Endothelial cell of umbilical vein (primary cell): ENCODE measurements around the gene LRRC17. TPM values are rescaled to one million over a fixed set of nuclear protein-coding genes. Genes with fewer than 3 reads are reported as not detected.

Experiments used
- BruUV-seq: library from RNA; stranded (reverse); fragments of 400-500 nt; replicated peaks from 2 replicates; lab custom pipeline; 2021; lab: Mats Ljungman, UMichigan
- CTCF ChIA-PET: fragments of 300-600, 350-600 bp; sonication (Branson Sonifier 250); formaldehyde crosslinking; loops from one replicate; lab custom pipeline; 2021; ENCODE audit warnings: antibody characterized with exemption, inconsistent platforms; lab: Charles Lee
- POLR2A ChIA-PET: fragments of 300-600, 350-600 bp; sonication (Branson Sonifier 250); formaldehyde crosslinking; loops from one replicate; lab custom pipeline; 2021; ENCODE audit warnings: antibody characterized with exemption, inconsistent platforms; lab: Charles Lee
- DNase-seq: peaks from one replicate; pipeline ENCODE4 v3.0.0-alpha.2; 2011; ENCODE audit warnings: low read depth, low spot score
- FAIRE-seq: peaks from 2 replicates; lab custom pipeline; 2011; peaks lifted over from hg19 to GRCh38; lab: Jason Lieb, UNC
- H2AFZ ChIP-seq: 2 replicates; pipeline ENCODE4 v1.6.0; 2012; ENCODE audit warnings: low read depth, low read length, control low read depth, inconsistent platforms
- H3K27ac ChIP-seq: 2 replicates; pipeline ENCODE4 v1.5.1; 2011; ENCODE audit warnings: low read depth, mild to moderate bottlenecking, control low read depth, low read length, moderate library complexity; ENCODE audit not compliant: insufficient read depth
- H3K27me3 ChIP-seq, 2 experiments: 2 replicates each; pipeline versions ENCODE4 v1.6.0 to v1.6.1; 2011; ENCODE audit warnings: low read length in 2 of 2, mixed read lengths in 1 of 2; ENCODE audit not compliant: control insufficient read depth in 2 of 2, insufficient read depth in 2 of 2
- H3K36me3 ChIP-seq, 2 experiments: 2 replicates in 1 of 2; 3 replicates in 1 of 2; pipeline ENCODE4 v1.5.1; 2011; ENCODE audit warnings: low read length in 2 of 2, mild to moderate bottlenecking in 1 of 2, moderate library complexity in 1 of 2; ENCODE audit not compliant: control insufficient read depth in 2 of 2, insufficient read depth in 2 of 2; ENCODE audit errors: extremely low read depth in 1 of 2
- H3K4me1 ChIP-seq: 3 replicates; pipeline ENCODE4 v1.5.1; 2011; ENCODE audit warnings: mild to moderate bottlenecking, low read length; ENCODE audit not compliant: control insufficient read depth, insufficient read depth; ENCODE audit errors: extremely low read depth
- H3K4me2 ChIP-seq: 2 replicates; pipeline ENCODE4 v1.6.1; 2011; ENCODE audit warnings: low read length, control low read depth, mixed read lengths; ENCODE audit not compliant: insufficient read depth
- H3K4me3 ChIP-seq, 3 experiments: fragments of 200-600 bp in 1 of 3; sonication (generic), shearing (Covaris generic) in 1 of 3; replicated peaks in 1 of 3; 2 replicates each; pipeline ENCODE4 v1.5.1; 2011 to 2016; ENCODE audit warnings: control low read depth in 3 of 3, low read length in 3 of 3, mild to moderate bottlenecking in 2 of 3, inconsistent platforms in 1 of 3, low read depth in 1 of 3, moderate library complexity in 1 of 3; ENCODE audit not compliant: insufficient read depth in 1 of 3
- H3K79me2 ChIP-seq: 2 replicates; pipeline ENCODE4 v1.6.0; 2012; ENCODE audit warnings: low read length, inconsistent platforms; ENCODE audit not compliant: control insufficient read depth, insufficient read depth
- H3K9ac ChIP-seq: replicated peaks from 2 replicates; pipeline ENCODE3; 2011; ENCODE audit warnings: low read length, control low read depth; ENCODE audit not compliant: insufficient read depth; ENCODE audit errors: extremely low read depth
- H3K9me1 ChIP-seq: replicated peaks from 3 replicates; pipeline ENCODE4 v1.6.0; 2011; ENCODE audit warnings: mild to moderate bottlenecking, low read length; ENCODE audit not compliant: control insufficient read depth, insufficient read depth; ENCODE audit errors: extremely low read depth
- H3K9me3 ChIP-seq: replicated peaks from 2 replicates; pipeline ENCODE4 v1.5.1; 2012; ENCODE audit warnings: low read length, inconsistent platforms; ENCODE audit not compliant: control insufficient read depth, insufficient read depth
- H4K20me1 ChIP-seq: replicated peaks from 2 replicates; pipeline ENCODE3; 2011; ENCODE audit warnings: mild to moderate bottlenecking, low read length; ENCODE audit not compliant: control insufficient read depth, insufficient read depth; ENCODE audit errors: extremely low read depth
- EZH2 ChIP-seq: IDR thresholded peaks from 2 replicates; pipeline ENCODE4 v1.6.1; 2012; ENCODE audit warnings: borderline replicate concordance, low read depth, mild to moderate bottlenecking, moderate library complexity, low read length, inconsistent platforms; ENCODE audit not compliant: severe bottlenecking
- FOS ChIP-seq: IDR thresholded peaks from 2 replicates; pipeline ENCODE4 v1.6.1; 2011; ENCODE audit warnings: mild to moderate bottlenecking, low read length, moderate library complexity, borderline replicate concordance; ENCODE audit not compliant: insufficient read depth
- JUN ChIP-seq: IDR thresholded peaks from 2 replicates; pipeline ENCODE4 v1.6.1; 2011; ENCODE audit warnings: borderline replicate concordance, low read depth; ENCODE audit not compliant: insufficient read length, insufficient read depth
- MYC ChIP-seq: IDR thresholded peaks from one replicate; pipeline ENCODE4 v1.6.1; 2011; ENCODE audit warnings: mild to moderate bottlenecking, low read depth, low read length
- POLR2A ChIP-seq: IDR thresholded peaks from 2 replicates; pipeline ENCODE4 v1.6.1; 2012; ENCODE audit warnings: low read depth, mild to moderate bottlenecking, control low read depth, low read length
- POLR2AphosphoS5 ChIP-seq: IDR thresholded peaks from 2 replicates; pipeline ENCODE4 v1.6.1; 2012; ENCODE audit warnings: low read depth, mild to moderate bottlenecking, control low read depth, low read length, moderate library complexity; ENCODE audit not compliant: insufficient read depth
- dilution Hi-C: fragments of 300-500 bp; cut with MboI; formaldehyde crosslinking; loops from one replicate; pipeline ENCODE4 v1.15.0; 2019; ENCODE audit warnings: low sequenced_read_pairs; ENCODE audit not compliant: extremely low pct_ligation_motif_present
- intact Hi-C: fragments of 100-400 bp; cut with micrococcal nuclease; formaldehyde crosslinking; loops from one replicate; pipeline ENCODE4 v1.10.0; 2022
- polyA plus RNA-seq, 4 experiments: library from polyadenylated mRNA; depleted of rRNA in 3 of 4; stranded (reverse) in 3 of 4; unstranded in 1 of 4; fragments of >200 nt; gene quantifications; 2 replicates each; pipeline versions ENCODE4 v1.2.1 to v1.2.3, GENCODE V29; 2011 to 2012; ENCODE audit warnings: missing spikeins in 1 of 4
- total RNA-seq: library from RNA; stranded (reverse); gene quantifications from 2 replicates; pipeline ENCODE4 v1.2.3, GENCODE V29; 2021
- TF ChIP-seq, protein P1 (sequence below), 2 donors: IDR thresholded peaks; 1 replicate in 1 of 2; 2 replicates in 1 of 2; pipeline ENCODE4 v1.5.1; 2011; ENCODE audit warnings: low read length in 2 of 2, mild to moderate bottlenecking in 2 of 2, moderate library complexity in 2 of 2, control low read depth in 1 of 2, inconsistent platforms in 1 of 2, low read depth in 1 of 2; ENCODE audit not compliant: insufficient read depth in 1 of 2; ENCODE audit errors: extremely low read depth in 1 of 2
- TF ChIP-seq, protein P2 (sequence below): IDR thresholded peaks from 2 replicates; pipeline ENCODE4 v1.6.1; 2011; ENCODE audit not compliant: insufficient read depth, insufficient read length

Gene LRRC17
- total and polyA plus RNA-seq, 2 donors (not counting 3 experiments of a cell fraction or from before 2014, with no cell fraction given), result 22.7 to 33.7 TPM

DNA sequence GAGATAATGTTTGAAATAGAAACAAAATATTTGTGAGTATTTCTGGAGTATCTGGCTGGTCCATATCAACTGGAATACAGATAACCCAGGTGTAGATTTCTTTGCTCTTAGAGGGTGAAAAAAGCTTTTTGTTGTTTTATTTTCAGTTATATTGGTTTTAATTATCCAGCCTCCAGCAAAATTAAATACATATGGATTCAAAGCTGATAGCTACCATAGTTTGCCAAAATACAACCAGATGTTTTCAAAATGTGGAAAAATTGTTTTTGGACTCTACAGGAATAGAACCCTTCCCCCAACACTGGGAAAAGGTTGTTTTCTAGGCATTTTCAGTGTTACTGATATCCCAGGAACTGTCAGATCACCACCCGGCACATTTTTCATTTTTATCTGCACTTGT is 30.1 kb downstream of the LRRC17 start:
- no TSS peak for BruUV-seq
- intact Hi-C loops, result no loop called here
- no peak overlapping the region for H2AFZ ChIP-seq
- no peaks in the 10 kb centered on the region for H3K27me3 ChIP-seq
- H3K4me2 ChIP-seq, result no peak overlapping the region
- ChIA-PET POLR2A (no interaction called here), CTCF (no interaction called here)
- no peaks in the 10 kb centered on the region for H3K9me3 ChIP-seq
- no peak overlapping the region for H3K9ac ChIP-seq
- no peak overlapping the region for H3K4me3 ChIP-seq
- peaks cover 18% of the 10 kb centered on the region for H3K4me1 ChIP-seq
- H4K20me1 ChIP-seq, result no peaks in the 10 kb centered on the region
- H3K9me1 ChIP-seq, result no peaks in the 10 kb centered on the region
- DNase-seq (no peak), FAIRE-seq (no peak)
- TF ChIP-seq POLR2A, result no peak
- no peak for TF ChIP-seq FOS
- no peak for TF ChIP-seq JUN
- TF ChIP-seq, protein P1, sequence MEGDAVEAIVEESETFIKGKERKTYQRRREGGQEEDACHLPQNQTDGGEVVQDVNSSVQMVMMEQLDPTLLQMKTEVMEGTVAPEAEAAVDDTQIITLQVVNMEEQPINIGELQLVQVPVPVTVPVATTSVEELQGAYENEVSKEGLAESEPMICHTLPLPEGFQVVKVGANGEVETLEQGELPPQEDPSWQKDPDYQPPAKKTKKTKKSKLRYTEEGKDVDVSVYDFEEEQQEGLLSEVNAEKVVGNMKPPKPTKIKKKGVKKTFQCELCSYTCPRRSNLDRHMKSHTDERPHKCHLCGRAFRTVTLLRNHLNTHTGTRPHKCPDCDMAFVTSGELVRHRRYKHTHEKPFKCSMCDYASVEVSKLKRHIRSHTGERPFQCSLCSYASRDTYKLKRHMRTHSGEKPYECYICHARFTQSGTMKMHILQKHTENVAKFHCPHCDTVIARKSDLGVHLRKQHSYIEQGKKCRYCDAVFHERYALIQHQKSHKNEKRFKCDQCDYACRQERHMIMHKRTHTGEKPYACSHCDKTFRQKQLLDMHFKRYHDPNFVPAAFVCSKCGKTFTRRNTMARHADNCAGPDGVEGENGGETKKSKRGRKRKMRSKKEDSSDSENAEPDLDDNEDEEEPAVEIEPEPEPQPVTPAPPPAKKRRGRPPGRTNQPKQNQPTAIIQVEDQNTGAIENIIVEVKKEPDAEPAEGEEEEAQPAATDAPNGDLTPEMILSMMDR (IDR thresholded peaks at IDR 0.05; ENCODE audit: extremely low read depth in 1 of 2, insufficient read depth in 1 of 2, low read depth in 1 of 2, low read length in 2 of 2), result no peak
- no peak for TF ChIP-seq EZH2
- TF ChIP-seq POLR2AphosphoS5, result no peak
- TF ChIP-seq, protein P2, sequence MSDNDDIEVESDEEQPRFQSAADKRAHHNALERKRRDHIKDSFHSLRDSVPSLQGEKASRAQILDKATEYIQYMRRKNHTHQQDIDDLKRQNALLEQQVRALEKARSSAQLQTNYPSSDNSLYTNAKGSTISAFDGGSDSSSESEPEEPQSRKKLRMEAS, result no peak
- TF ChIP-seq MYC, result no peak
- H3K79me2 ChIP-seq, result no peaks in the 10 kb centered on the region
- dilution Hi-C loops, result no loop called here
- no peaks in the 10 kb centered on the region for H3K36me3 ChIP-seq
- H3K27ac ChIP-seq, result no peak overlapping the region
